AG08396 (cell line): ENCODE data around the gene NUMA1.

Experiments
- DNase-seq: peaks from one replicate; pipeline ENCODE4 v3.0.0; 2012; ENCODE audit warnings: low spot score, mixed read lengths

Gene NUMA1

GRCh38 chr11:71964641-71965040 lies 115.7 kb downstream of the NUMA1 start:
- no peak for DNase-seq

- DNase-seq: no peak
Observed at GRCh38 chr11:71963468-71963867, 116.9 kb downstream of the NUMA1 start.

DNA sequence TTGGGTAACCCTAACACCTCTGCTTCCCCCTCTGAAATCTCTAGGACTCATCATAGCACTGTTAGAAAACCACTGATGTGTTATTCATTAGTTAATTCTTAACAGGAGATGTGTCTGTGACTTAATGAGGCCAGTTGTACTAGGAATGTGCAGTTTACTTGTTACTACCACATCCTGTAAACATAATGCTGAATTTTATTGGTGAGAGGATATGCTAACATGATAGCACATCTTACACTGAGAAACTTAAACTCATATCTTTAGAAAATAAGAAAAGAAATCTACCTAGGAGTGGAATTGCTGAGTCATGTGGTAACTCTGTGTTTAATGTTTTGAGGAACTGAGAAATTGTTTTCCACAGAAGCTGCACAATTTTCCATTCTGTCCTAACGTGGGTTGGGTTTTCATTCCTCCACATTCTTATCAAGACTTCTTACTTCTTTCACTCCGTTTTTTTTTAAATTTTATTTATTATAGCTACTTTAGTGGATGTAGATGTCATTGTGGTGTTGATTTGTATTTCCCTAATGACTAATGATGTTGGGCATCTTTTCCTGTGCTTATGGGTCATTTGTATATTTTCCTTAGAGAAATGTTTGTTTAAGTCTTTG lies 117.8 kb downstream of the NUMA1 start:
- DNase-seq: no peak

DNA sequence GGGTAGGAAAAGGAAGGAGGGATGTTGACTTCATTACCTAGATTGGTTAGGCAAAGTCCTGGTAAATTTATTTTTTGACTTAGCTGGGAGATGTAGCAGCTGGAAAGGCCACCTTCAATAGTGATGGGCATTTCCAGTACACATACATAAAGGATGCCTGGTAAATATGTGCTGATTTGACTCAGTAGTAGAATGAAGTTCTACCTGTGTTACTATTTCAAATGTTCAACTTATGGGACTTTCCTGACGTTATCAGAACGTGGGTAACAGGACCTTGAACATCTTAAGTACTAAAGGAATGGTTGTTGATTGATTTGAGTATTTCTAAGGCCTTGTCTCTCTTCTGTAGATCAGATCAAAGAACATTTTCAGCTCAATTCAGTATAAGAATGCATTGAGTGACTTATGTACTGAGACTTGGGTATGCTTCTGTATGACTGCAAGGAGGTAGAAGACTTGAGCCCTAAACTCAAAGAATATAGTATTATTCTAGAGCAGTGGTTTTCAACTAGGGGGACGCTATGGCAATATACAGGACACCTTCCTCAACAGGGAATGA lies 124.4 kb downstream of the NUMA1 start:
- DNase-seq: no peak
